ENCODE measurements around the gene CARS1. TPM values are rescaled to one million over a fixed set of nuclear protein-coding genes. Genes with fewer than 3 reads are reported as not detected.

The CARS1 gene
- polyA plus RNA-seq, 1 experiment = 175 TPM

GRCh38 chr11:3103076-3103475, 45.9 kb upstream of the CARS1 start:
- peaks cover 26% of the 10 kb centered on the region for H3K36me3 ChIP-seq (ENCODE audit: control insufficient read depth, insufficient read depth, low read length)
- no peak for TF ChIP-seq CTCF (IDR thresholded peaks at IDR 0.05; ENCODE audit: insufficient read depth, low read depth, low read length)
- ChIA-PET CTCF (interaction anchor here (1.3 to 3.2 kb wide), 2 partner anchors 11 to 306 kb away, joined by 7 to 14 read pairs; no protein-coding TSS in a partner anchor), POLR2A (no interaction called here)
- no peak overlapping the region for H3K4me3 ChIP-seq (ENCODE audit: low read depth, low read length)
- H3K27me3 ChIP-seq (ENCODE audit: control insufficient read depth, insufficient read depth, low read length) = no peaks in the 10 kb centered on the region
- no peak for DNase-seq (ENCODE audit: low read depth)

DNA sequence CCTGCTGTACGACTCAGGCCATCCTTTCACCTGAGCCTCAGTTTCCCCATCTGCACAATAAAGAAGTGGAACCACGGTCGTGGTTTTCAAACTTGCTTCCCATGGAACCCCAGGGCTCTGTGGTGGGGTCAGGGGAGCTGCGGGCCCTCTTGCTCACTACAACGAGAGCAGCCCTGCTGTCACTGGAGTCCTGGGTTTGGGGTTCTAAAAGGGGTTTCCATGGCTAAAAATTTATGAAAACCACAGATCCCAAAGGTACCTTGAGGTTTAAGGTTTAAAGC, 45.4 kb upstream of the CARS1 start:
- no peak for TF ChIP-seq CTCF (IDR thresholded peaks at IDR 0.05; ENCODE audit: insufficient read depth, low read depth, low read length)

DNA sequence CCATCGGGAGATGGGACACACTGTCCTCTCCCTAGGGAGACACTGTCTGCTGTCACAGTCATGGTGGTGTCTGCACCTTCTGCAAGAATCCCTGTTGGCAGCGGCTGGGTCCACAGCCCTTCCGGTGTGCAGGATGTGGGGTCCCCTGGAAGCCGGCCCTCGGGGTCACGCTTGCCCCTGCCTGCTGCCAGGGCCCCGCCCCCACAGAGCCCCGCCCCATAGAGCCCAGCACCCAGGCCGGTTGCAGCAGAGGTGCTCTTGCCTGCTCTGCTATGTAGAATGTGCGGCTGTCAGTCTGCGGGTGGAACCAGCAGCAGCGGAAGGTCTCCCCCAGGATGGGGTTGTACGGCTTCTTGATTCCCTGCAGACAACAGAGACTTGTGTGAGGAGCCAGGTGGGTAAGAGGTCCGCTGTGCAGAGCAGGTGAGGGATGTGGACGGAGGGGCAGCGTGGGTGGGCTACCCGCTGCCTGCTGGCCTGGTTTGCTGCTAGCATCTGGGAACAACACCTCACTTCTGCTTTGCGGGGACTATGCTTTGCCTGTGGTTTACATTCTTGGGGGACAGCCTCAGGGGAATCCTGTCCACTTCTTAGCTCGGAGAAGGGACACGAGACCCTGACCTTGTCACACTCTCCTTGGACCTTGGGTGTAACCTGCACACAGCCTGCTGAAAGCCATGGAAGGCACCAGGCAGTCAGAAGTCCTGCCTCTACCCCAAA, 44.9 kb upstream of the CARS1 start:
- Histone ChIP-seq H3K27me3 (ENCODE audit: control insufficient read depth, insufficient read depth, low read length) (no peaks in the 10 kb centered on the region), H3K36me3 (ENCODE audit: control insufficient read depth, insufficient read depth, low read length) (peaks cover 22% of the 10 kb centered on the region), H3K4me3 (ENCODE audit: low read depth, low read length) (no peak overlapping the region)
- POLR2A ChIA-PET = no interaction called here
- DNase-seq (ENCODE audit: low read depth) = no peak
- no peak for TF ChIP-seq CTCF (IDR thresholded peaks at IDR 0.05; ENCODE audit: insufficient read depth, low read depth, low read length)
- CTCF ChIA-PET = interaction anchor here (1.3 to 3.2 kb wide), 2 partner anchors 10 to 307 kb away, joined by 7 to 14 read pairs; no protein-coding TSS in a partner anchor

More for the DNA sequence above, 45.4 kb upstream of the CARS1 start:
- ChIA-PET CTCF (interaction anchor here (1.3 to 3.2 kb wide), 2 partner anchors 11 to 306 kb away, joined by 7 to 14 read pairs; no protein-coding TSS in a partner anchor), POLR2A (no interaction called here)
- no peak for DNase-seq (ENCODE audit: low read depth)
- Histone ChIP-seq H3K36me3 (ENCODE audit: control insufficient read depth, insufficient read depth, low read length) (peaks cover 24% of the 10 kb centered on the region), H3K4me3 (ENCODE audit: low read depth, low read length) (no peak overlapping the region), H3K27me3 (ENCODE audit: control insufficient read depth, insufficient read depth, low read length) (no peaks in the 10 kb centered on the region)

DNA sequence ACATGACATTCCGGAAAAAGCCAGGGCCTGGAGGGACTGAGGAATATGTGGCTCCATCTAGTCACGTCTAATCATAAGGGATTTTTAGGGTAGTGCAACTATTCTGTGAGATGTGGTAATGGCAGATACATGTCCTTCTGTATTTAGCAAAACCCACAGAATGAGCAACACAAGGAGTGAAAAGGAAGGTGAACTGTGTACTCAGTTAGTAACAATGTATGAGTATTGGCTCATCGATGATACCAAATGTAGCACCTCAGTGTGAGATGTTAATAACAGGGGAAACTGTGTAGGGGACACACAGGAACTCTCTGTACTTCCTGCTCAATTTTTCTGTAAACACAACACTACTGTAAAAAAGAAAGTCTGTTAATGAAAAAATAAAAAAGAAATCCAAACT, 42.0 kb upstream of the CARS1 start:
- DNase-seq (ENCODE audit: low read depth) = no peak
- ChIA-PET POLR2A (no interaction called here), CTCF (interaction anchor here (1.2 kb wide), 1 partner anchor 13 kb away, joined by 5 read pairs; no protein-coding TSS in a partner anchor)
- no peak overlapping the region for H3K4me3 ChIP-seq (ENCODE audit: low read depth, low read length)
- H3K36me3 ChIP-seq (ENCODE audit: control insufficient read depth, insufficient read depth, low read length) = peaks cover 14% of the 10 kb centered on the region
- TF ChIP-seq CTCF (IDR thresholded peaks at IDR 0.05; ENCODE audit: insufficient read depth, low read depth, low read length) = no peak
- H3K27me3 ChIP-seq (ENCODE audit: control insufficient read depth, insufficient read depth, low read length) = no peaks in the 10 kb centered on the region

DNA sequence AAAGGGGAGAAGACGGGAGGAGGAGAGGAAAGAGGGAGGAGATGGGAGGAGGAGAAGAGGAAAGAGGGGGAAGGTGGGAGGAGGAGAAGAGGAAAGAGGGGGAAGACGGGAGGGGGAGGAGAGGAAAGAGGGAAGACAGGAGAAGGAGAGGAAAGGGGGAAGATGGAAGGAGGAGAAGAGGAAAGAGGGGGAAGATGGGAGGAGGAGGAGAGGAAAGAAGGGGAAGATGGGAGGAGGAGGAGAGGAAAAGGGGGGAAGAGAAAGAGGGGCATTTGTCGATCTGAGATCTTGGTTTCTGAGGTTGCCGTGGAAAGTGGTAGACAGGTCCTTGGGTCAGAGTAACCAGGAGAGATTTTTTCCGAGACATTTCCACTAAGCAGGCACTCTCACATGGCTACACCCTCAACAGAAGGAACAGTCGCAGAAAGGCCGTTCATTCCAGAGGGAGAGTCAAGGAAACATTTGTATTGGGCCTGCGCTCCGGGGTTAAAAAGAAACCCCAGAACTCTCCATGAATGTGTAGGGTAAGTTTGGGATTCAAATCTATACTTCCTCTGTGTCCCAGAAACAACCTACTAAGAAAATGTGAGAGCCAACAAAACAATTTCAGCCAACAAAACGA, 39.8 kb upstream of the CARS1 start:
- POLR2A ChIA-PET = no interaction called here
- no peak for DNase-seq (ENCODE audit: low read depth)
- TF ChIP-seq CTCF (IDR thresholded peaks at IDR 0.05; ENCODE audit: insufficient read depth, low read depth, low read length) = no peak

More for the DNA sequence above, 39.8 kb upstream of the CARS1 start:
- CTCF ChIA-PET = no interaction called here
- H3K27me3 ChIP-seq (ENCODE audit: control insufficient read depth, insufficient read depth, low read length) = no peaks in the 10 kb centered on the region
- peaks cover 24% of the 10 kb centered on the region for H3K36me3 ChIP-seq (ENCODE audit: control insufficient read depth, insufficient read depth, low read length)
- H3K4me3 ChIP-seq (ENCODE audit: low read depth, low read length) = no peak overlapping the region

All from BJ (cell line).